Activated T-cell treated with anti-CD3 and anti-CD28 coated beads for 1 hour (primary cell): Measurements from ENCODE around the gene ARHGEF28.

ENCODE experiments used
- DNase-seq: peaks from one replicate; pipeline ENCODE4 v3.0.0-alpha.2; 2020; ENCODE audit warnings: low read depth

Gene ARHGEF28

DNA sequence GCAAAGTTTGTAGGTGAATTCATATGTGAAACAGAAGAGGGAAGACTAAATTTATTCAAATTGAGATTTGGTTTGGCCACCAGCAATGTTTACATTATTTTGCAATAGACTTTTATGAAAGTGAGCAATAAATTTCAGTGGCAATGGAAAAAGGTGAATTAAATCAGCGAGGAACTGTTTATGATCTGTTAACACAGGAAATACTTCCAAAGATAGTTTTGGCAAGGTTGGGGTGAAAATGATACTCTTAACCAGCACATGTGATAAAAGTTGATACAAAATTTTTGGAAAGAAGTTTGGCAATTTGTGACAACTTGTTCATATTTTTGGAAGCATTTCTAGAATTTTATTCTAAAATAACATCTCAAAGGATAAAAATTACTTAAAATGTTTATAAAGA lies 119.8 kb downstream of the ARHGEF28 start:
- DNase-seq: no peak

DNA sequence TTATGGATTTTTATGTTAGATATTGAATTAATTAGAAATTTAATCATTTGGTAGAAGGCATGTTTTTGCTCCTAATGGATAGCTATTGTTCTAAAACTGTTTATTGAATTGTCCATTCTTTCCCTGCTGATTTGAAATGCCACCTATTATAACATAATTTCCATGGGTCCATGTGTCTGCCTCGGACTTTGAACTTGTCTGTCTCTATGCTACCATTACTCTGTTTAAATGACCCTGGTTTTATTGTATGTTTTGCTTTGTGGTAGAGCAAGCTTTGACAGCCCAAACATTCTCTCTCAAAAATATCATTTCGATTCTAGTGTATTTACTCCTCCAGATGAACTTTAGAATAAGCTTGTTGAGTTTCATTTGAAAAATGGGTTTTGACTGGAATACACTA lies 120.6 kb downstream of the ARHGEF28 start:
- no peak for DNase-seq

DNA sequence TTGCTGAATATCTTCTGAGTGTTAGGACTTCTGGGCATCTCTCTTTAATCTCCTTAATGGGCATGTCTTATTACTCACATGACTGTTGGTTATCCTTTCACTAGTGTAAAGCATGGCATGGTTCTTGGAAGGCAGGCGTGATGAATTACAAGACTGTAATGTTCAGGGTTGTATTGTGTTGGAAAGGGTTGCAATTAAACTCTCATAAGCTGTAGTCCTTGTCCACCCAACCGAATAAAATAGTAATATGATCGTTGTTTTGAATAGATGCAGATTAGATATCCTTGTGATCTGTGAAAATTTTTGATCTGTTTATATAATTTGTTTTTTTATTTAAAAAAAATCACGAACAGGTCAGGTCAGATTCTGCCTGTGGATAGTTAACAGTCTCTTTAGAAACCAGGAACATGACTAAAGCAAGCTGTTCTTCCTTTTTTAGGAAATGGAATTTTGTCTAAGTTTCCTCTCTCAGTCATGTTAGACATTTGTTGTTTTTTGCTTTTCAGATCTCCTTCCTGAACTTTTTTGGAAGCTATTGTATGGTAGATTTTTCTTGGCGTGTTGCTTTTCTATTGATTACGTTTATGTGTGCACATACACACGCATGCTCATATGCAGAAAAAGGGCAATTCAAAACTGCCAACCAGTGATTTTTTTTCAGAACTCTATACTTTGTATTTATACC lies 121.8 kb downstream of the ARHGEF28 start:
- no peak for DNase-seq

DNA sequence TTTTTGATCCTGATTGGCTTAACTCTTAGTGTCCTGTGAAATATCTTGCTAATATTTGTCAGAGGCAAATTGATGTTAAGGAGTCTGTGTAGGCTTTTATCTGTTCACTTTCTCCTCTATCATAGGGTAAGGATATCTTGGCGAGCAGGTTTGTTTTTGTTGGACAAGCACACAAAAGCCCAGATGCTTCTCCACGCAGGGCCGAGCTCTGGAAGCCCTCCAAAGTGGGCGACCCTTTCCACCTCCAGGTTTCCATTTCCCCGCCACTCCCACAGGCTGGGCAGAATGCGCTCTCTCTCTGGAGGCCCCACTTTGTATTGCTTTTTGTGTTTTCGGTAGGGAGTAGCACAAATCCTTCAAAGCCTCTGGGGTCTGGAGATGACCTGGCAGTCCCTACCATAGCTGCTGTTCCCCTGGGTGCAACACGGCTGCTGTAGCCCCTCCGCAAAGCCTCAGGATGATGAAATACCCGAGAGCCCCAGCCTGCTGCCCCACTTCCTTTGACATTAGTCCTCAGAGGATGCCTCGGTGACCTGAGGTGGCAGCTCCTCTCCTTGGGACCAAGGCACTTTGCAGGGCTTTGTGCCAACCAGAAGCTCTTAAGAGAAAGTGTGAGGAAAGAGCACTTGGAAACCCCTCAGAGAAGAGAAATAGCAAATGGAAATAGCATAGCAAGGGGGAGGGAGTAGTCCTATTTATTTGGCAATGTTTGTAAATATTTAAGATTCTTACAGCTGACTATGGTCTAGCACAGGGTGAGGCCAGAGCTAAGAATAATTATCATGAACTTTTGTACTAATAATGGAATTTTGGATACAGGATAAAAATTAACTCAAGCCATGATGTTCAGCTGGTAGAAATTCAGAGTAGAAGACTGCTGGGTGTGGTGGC lies 122.8 kb downstream of the ARHGEF28 start:
- no peak for DNase-seq

DNA sequence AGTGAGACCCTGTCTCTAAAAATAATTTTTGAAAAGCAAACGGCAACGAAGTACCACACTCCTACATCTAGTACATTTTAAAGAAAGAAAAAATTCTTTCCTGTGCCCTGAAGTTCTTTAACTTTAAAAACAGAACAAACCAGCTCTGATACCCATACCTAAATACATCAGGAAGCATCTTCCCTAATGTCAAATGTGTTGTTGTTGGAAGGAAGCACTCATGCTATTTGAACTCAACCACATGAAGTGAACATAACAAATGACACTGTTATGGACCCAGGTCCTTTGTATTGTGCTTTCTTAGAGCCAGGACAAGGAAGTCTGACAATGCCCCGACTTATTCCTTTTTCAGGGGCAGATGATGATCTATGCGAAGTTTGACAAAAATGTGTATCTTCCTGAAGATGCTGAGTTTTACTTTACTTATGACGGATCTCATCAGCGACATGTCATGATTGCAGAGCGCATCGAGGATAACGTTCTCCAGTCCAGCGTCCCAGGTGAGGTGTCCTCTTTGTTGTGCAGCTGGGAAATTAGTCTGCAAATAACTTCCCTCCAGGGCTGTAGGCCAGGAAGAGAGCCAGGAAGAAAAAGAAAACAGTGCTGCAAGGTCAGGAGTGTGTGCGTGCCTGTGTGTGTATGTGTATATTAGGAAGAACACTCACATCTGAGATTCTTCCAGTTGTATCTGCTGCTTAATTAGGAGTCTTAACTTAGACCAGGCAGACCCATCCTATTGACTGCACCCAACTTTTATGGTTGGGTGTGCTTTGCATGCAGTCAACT lies 123.7 kb downstream of the ARHGEF28 start:
- no peak for DNase-seq

DNA sequence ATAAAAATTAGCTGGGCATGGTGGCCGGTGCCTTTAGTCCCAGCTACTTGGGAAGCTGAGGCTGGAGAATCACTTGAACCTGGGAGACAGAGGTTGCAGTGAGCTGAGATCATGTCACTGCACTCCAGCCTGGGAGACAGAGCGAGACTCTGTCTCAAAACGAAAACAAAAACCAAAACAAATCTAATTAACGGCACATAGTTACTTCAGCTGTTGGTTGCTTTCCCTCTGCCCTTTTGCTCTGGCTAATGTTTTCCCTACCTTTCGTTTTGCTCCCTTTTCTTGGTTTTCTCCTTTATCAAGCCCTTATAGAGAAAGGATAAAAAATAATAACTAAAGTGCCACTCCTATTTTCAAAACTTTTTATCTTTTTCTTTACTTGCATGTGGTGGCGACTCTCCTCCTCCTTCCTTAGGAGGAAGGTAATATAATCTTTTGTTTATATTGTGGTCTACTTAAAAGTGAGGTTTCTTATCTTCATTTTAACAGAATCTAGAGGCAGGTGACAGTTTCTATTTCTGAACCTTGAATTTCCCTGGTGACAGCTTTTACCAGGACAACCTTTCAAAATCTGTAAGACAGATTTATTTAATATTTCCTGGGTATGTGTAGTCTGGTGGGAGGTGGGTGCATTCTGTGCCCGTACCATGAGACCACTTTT lies 125.4 kb downstream of the ARHGEF28 start:
- no peak for DNase-seq

DNA sequence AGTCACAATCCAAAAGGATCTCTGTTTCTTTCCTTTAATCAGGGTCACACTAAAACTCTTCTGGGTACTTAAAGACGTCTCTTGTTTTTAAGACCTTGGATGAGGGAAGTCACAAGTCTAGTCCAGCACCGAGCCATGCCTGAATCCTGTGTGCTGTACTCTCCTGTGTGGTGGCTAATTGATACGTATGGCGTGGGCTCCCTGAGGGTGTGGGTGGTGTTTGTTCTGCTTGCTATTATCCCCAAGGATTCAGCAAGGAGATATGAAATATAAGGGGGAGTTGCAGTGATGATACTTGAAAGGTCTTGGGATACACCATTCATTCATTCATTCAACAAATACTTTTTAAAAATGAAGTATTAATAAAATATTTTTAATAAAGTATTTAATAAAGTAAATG lies 128.3 kb downstream of the ARHGEF28 start:
- DNase-seq: no peak

DNA sequence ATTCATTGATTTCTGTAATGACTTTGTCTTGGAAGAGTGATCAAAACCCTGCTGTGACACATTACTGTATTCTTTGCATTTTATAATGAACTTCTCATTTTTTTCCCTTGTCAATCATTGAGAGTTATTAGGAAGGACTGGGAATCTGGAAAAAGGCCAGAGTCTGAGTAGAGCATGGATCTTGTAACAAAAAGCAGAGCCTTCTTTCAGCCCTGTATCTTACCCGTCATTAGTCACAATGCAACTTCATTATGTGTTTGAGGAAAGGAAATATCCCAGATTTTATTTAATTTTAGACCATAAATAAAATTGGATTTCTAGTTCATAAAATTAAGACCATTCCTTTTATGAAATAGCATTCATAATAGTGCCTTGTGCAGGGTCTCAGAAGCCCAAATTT lies 131.4 kb downstream of the ARHGEF28 start:
- DNase-seq: no peak

DNA sequence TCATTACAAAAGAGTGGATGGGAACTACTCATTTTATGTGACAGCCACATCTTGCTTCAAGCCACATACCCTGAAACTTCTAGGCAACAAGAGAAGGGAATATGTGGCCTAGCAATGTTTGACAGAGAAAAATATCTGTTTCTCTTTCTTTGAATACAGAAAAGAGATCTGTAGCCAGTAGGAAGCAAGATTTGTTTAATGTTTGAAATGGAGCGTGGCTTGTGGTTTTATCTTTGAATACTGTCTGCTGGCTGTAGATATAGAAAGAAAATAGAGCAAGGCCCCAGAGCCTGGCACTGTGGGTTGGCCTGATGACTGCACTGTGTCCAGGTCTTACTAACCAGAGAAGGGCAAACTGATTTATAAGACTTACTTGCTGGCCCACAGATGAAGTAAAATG lies 133.8 kb downstream of the ARHGEF28 start:
- no peak for DNase-seq

DNA sequence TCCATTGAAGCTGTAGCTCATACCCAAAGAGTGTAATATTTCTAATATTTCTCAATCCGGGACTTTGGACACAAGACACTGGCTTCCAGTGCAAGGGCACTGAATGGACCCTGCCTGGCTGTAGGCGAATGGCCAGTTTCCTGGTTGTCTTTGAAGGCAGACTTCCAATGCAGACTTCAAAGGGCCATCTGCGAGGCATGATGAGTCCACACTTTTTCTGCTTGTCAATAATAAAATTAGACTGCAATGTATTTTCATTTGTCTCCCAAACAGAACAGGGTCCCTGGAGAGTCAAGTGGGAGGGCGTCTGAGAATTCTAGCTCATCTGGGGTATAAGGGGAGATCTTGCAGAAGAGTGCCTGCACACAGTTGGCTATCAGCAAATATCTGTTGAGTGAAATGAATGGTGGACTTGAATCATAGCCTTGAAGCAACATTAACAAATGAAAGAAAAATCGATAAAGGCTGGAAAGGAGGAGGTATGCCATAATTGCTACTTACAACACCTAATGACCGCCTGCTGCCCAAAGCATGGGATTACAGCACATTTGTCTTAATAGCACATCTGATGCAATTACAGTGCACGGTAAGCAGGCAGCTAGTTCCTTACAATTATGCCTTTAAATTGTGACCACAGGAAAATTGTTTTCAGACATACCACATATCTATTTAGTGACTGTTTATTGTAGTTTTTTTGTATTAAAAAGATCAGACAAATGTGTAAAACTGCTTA lies 137.5 kb downstream of the ARHGEF28 start:
- DNase-seq: no peak

DNA sequence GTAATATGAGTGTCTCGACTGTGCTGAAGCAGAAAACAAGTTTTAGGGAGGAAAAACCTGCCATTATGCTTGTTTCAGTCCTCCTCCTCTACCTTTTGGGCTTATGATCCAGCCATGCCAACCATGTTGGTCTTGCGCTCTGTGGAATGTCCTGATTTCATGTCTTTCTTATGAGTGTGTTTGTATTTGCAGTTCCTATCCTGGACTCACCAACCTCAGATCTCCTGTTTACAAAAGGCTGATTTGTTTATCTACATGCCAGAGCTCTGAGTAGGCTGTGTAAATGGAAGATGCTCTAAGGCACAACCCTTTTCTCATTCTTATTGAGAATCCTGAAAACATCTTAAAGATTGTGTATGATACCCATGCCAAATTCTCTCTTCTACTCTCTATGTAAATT lies 138.6 kb downstream of the ARHGEF28 start:
- DNase-seq: no peak

DNA sequence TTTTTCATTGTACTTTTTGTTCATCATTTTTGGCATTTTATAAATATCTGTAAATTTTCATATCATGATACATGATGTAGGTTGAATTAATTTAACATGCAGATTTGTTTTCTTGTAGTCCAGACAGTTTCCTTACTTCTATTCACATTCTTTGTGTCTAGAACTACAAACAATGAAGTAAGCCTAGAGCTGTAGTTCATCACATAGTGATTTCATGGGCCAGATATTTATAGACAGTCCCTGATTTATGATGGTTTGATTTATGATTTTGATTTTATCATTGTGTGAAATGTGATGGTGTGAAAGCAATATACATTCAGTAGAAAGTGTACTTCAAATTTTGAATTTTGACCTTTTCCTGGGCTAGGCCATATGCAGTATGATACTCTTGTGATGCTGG lies 139.0 kb downstream of the ARHGEF28 start:
- DNase-seq: no peak

DNA sequence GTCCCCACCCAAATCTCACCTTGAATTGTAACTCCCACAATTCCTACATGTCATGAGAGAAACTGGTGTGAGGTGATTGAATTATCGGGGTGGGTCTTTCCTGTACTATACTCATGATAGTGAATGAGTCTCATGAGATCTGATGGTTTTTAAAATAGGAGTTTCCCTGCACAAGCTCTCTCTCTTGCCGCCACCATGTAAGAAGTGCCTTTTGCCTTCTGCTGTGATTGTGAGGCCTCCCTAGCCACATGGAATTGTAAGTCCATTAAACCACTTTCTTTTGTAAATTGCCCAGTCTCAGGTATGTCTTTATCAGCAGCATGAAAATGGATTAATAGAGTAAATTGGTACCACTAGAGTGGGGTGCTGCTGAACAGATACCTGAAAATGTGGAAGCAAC lies 140.9 kb downstream of the ARHGEF28 start:
- no peak for DNase-seq

DNA sequence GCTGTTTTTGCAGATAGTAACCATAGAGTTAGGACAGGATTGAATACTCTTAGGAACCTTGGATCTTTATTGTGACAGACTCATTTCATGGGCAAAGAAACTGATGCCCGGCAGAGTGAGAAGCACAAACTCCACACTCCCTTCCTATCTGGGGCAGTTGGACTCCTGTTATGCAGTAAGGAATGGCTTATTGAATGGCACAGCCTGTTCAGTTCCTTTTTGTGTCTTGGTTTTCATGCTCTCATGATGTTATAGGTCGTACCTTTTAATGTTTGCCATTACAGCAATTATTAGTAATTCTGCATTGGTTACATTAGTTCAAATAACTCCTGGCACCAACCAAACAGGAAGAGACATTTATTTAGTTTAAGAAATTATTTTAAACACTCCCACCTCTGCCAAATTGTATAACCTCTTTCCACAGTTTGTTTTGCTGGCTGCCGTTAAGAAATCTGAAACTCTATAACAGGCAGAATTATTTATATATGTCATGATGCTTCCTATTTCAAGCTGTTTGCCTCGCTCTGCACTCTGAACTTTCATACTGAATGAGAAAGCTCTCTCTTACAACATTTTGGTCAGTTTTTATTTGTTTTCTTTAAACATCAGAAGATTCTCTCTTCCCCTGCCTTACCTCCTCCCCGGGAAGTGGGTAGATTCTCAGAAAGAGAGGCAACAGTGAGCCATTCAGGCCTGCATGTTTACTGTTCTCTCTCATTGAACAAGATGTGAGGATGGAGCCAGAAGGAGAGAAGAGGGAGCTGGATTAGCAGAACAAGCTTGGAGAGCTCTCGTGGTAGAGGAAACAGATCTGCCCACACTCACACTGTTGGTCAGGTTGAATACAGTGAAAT lies 144.4 kb downstream of the ARHGEF28 start:
- no peak for DNase-seq

DNA sequence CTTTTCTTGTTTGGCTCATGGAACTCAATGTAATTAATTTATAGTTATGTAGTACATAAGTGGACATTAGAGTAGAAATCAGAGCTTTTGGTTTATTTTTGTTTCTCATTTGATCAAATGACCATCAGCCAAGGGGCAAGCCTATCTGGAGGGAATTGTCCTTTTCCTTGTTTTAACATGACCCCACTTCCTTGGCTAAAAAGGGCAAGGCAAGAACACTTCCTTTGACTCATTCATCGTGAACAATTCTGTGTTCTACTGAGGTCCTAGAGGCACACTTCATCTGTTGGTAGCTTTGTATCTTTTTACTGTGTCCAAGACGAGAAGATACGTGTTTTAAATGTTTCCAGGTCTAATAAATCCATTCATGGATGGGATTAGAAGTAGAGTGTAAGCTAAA lies 148.9 kb downstream of the ARHGEF28 start:
- DNase-seq: no peak

DNA sequence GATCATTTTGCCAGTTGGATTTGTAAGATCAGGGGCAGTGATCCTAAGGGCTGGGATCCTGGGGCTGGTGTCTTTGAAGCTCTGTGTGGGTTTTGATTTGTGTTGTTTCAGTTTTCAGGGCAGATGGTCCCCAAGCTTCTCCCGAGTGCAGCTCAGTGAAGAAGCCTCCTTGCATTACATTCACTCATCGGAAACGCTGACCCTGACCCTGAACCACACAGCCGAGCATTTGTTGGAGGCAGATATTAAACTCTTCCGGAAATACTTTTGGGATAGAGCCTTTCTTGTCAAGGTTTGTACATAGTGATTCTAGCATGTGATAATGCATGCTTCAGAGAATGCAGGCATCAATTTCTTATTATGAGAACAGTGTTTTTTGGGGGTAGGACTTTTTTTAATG lies 150.4 kb downstream of the ARHGEF28 start:
- DNase-seq: no peak

DNA sequence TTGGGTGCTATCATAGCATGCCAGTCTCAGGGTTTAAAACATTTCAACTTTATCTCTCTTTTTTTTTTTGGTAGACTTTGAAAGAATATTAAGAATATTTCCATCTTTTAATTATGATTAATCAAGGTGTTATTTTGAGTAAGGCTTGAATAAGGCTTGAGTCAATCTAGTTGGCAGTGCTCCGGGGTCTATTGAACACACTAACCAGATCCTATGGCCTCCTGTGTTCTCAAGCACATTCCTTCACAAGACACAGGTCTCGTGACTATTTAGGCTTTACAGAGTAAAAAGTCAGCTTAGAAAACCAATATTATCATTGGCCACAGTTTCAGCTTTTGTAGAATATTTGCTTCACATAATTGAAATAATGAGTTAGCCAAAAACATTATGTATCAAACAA lies 151.2 kb downstream of the ARHGEF28 start:
- DNase-seq: no peak

DNA sequence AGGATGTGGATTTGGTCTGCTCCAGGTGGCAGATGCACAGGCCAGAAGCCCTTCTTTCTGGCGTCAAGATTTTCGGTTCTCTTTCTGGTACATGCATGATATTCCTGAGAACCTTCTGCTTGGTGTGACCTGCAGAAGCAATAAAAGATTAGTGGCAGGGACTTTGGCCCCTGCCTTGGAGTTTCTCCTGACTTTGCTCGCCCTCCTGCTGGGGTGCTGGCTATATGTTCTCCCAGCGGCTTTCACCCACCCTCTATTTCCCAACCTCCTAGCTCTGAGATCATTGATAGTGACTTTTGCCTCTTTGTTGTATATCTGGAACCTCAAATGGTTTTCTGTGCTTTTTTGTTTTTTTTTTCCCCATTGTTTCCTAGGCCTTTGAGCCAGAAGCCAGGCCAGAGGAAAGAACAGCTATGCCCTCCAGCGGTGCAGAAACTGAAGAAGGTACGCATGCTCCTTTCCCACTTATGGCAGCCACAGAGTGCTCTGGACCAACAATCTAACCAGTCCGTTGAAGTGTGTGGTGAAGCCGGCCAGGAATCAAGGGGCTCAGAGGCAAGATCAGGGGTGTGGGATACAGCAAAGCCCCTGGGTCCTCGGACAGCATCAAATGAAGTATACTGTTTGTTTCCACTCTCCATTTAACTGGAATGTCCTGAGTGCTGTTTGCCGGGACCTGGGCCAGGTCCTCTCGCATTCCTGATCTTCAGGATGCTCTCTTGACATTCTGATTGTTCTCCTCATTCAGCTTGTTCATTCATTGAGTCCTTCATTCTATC lies 154.5 kb downstream of the ARHGEF28 start:
- no peak for DNase-seq

DNA sequence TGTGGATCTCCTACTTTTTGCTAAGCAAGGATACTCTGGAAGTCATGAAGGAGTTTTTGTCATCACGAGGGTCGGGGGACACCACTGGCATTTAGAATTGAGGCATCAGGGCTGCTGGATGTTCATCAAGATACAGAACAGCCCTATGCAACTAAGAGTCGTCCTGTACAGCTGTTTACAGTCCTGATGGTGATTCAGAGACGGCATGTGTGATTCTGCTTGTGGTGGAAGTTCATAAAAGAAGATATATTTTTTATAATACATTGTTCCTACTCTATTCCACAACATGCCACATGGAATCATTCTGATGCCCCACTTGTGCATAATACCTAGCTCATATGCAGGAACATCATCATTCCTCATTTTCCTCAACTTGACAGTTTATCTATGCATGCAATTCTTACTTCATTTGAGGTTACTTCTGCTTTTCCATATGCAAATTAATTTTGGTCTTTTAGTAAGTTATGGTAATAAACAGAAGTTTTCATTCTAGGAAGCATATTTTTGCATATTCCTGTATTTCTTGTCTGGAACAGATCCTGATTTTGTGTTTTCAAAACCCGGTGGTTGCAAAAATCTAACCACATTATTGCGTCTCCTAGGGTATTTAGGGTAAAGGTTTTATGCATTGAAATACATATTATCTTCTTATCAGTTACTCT lies 155.2 kb downstream of the ARHGEF28 start:
- no peak for DNase-seq
